HEK293T (cell line): ENCODE measurements around the gene TSPAN14.

Source experiments
- CTCF ChIA-PET: fragments of 350-600 bp; formaldehyde crosslinking; extraction: SDS; loops from one replicate; lab custom pipeline; 2021; ENCODE audit warnings: antibody characterized with exemption, inconsistent platforms; lab: Yijun Ruan, JAX
- POLR2A ChIA-PET: fragments of 350-600 bp; formaldehyde crosslinking; extraction: SDS; loops from one replicate; lab custom pipeline; 2020; ENCODE audit warnings: antibody characterized with exemption, inconsistent platforms; lab: Yijun Ruan, JAX
- DNase-seq: peaks from one replicate; pipeline ENCODE4 v3.0.0; 2012; ENCODE audit warnings: mixed read lengths; ENCODE audit errors: extremely low spot score
- ARNT ChIP-seq: fragments of 450-650 bp; IDR thresholded peaks from 2 replicates; pipeline ENCODE4 v1.6.1; 2017; ENCODE audit warnings: mild to moderate bottlenecking
- BHLHE40 ChIP-seq: fragments of 450-650 bp; IDR thresholded peaks from 2 replicates; pipeline ENCODE4 v1.6.1; 2016; ENCODE audit warnings: mild to moderate bottlenecking, moderate library complexity, borderline replicate concordance
- CTBP1 ChIP-seq: fragments of 450-650 bp; IDR thresholded peaks from 2 replicates; pipeline ENCODE4 v1.6.1; 2016; ENCODE audit warnings: borderline replicate concordance
- ELF4 ChIP-seq: fragments of 450-650 bp; IDR thresholded peaks from 2 replicates; pipeline ENCODE4 v1.6.1; 2017; ENCODE audit warnings: antibody characterized with exemption
- FOXA1 ChIP-seq: fragments of 450-650 bp; IDR thresholded peaks from 2 replicates; pipeline ENCODE4 v1.6.1; 2016; ENCODE audit warnings: mild to moderate bottlenecking
- FOXK2 ChIP-seq: fragments of 450-650 bp; IDR thresholded peaks from 2 replicates; pipeline ENCODE4 v1.6.1; 2016; ENCODE audit warnings: mild to moderate bottlenecking
- FOXM1 ChIP-seq: fragments of 450-650 bp; IDR thresholded peaks from 2 replicates; pipeline ENCODE4 v1.6.1; 2017; ENCODE audit warnings: mild to moderate bottlenecking, borderline replicate concordance
- HDGF ChIP-seq: fragments of 450-650 bp; IDR thresholded peaks from 2 replicates; pipeline ENCODE4 v1.6.1; 2017; ENCODE audit warnings: antibody characterized with exemption, borderline replicate concordance
- L3MBTL2 ChIP-seq: fragments of 450-650 bp; conservative IDR thresholded peaks from 2 replicates; pipeline ENCODE4 v1.6.1; 2016; ENCODE audit warnings: mild to moderate bottlenecking
- LEF1 ChIP-seq: fragments of 450-650 bp; IDR thresholded peaks from 2 replicates; pipeline ENCODE4 v1.6.1; 2017; ENCODE audit warnings: mild to moderate bottlenecking, borderline replicate concordance
- NFRKB ChIP-seq: fragments of 450-650 bp; IDR thresholded peaks from 2 replicates; pipeline ENCODE4 v1.6.1; 2016; ENCODE audit warnings: mild to moderate bottlenecking, moderate library complexity
- PKNOX1 ChIP-seq: fragments of 450-650 bp; IDR thresholded peaks from 2 replicates; pipeline ENCODE4 v1.6.1; 2016
- SP1 ChIP-seq: fragments of 450-650 bp; IDR thresholded peaks from 2 replicates; pipeline ENCODE4 v1.6.1; 2017
- SUZ12 ChIP-seq: fragments of 450-650 bp; IDR thresholded peaks from 2 replicates; pipeline ENCODE4 v1.6.1; 2016; ENCODE audit warnings: mild to moderate bottlenecking
- TARDBP ChIP-seq: fragments of 450-650 bp; IDR thresholded peaks from 2 replicates; pipeline ENCODE4 v1.6.1; 2016
- ZNF384 ChIP-seq: fragments of 450-650 bp; IDR thresholded peaks from 2 replicates; pipeline ENCODE4 v1.6.1; 2016

Gene TSPAN14

GRCh38 chr10:80513106-80513505 lies 59.0 kb downstream of the TSPAN14 start:
- ChIA-PET POLR2A (no interaction called here), CTCF (no interaction called here)
- no peak for TF ChIP-seq NFRKB
- no peak for TF ChIP-seq LEF1
- TF ChIP-seq CTBP1: no peak
- no peak for TF ChIP-seq PKNOX1
- no peak for TF ChIP-seq ELF4
- no peak for TF ChIP-seq L3MBTL2
- no peak for TF ChIP-seq FOXM1
- DNase-seq: no peak

DNA sequence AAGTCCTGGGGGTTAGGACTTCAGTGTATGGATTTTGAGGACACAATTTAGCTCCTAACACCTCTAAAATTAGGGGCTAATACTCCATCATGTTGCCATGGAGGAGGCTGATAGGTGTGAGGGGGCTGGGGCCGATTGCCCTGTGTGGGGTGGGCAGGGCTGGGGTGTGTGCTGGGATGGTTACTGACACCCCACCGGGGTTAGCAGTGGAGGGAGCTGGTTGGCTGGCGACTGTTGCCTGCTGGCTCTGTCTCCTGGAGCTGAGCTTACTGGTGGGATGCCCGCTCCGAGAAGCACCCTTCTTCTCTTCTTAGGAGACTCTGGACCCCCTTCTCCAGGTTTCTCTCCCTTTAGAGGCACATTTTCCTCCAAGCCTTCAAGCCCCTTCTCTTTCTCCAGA lies 61.4 kb downstream of the TSPAN14 start:
- ChIA-PET POLR2A (no interaction called here), CTCF (interaction anchor here (2.4 kb wide), 1 partner anchor 10 kb away, joined by 13 read pairs; no protein-coding TSS in a partner anchor)
- no peak for TF ChIP-seq HDGF
- TF ChIP-seq ELF4: no peak
- no peak for TF ChIP-seq NFRKB
- TF ChIP-seq FOXA1: no peak
- no peak for TF ChIP-seq PKNOX1
- no peak for TF ChIP-seq CTBP1
- TF ChIP-seq LEF1: no peak
- no peak for TF ChIP-seq ZNF384
- no peak for TF ChIP-seq FOXK2
- no peak for TF ChIP-seq ARNT
- no peak for TF ChIP-seq L3MBTL2
- TF ChIP-seq TARDBP: no peak
- no peak for TF ChIP-seq BHLHE40
- TF ChIP-seq SUZ12: no peak
- no peak for TF ChIP-seq SP1
- TF ChIP-seq FOXM1: no peak
- DNase-seq: no peak

- no peak for DNase-seq
- TF ChIP-seq CTBP1 (no peak), L3MBTL2 (no peak), HDGF (no peak), LEF1 (no peak), FOXM1 (no peak), FOXA1 (no peak), SP1 (no peak), ZNF384 (no peak), FOXK2 (no peak), TARDBP (no peak), ARNT (no peak), NFRKB (no peak), SUZ12 (no peak), ELF4 (no peak), PKNOX1 (no peak), BHLHE40 (no peak)
- ChIA-PET POLR2A (no interaction called here), CTCF (interaction anchor here (2.4 kb wide), 1 partner anchor 10 kb away, joined by 13 read pairs; no protein-coding TSS in a partner anchor)
Observed at GRCh38 chr10:80515941-80516340, 61.8 kb downstream of the TSPAN14 start.

DNA sequence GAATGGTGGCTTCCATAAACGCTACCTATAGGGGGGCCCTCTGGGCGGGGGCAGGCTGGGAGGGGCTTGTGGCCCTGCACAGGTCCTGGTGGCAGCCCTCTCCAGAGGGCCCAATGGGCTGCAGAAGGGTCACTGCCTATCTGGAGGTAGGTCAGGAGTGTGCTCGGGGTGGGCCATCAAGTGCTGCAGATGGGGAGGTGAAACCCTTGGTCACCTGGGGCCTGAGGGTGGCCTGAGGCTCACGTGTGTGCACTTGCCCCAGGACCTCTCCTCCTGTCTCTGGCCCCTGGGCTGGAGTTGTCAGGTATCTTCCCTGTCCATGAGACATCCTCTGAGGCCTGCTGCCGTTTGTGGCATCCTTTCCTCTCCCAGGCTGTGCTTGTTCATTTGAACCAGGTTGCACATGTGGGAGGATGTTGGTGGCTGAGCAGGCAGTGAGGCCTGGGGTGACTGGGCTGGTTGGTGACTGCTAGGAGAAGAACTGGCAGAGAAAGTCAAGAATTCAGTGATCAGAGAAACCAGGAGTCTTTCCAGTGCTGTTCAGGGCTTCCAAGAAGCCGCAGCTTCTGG lies 62.5 kb downstream of the TSPAN14 start:
- CTCF ChIA-PET: interaction anchor here (2.4 kb wide), 1 partner anchor 11 kb away, joined by 13 read pairs; no protein-coding TSS in a partner anchor
- no peak for DNase-seq

DNA sequence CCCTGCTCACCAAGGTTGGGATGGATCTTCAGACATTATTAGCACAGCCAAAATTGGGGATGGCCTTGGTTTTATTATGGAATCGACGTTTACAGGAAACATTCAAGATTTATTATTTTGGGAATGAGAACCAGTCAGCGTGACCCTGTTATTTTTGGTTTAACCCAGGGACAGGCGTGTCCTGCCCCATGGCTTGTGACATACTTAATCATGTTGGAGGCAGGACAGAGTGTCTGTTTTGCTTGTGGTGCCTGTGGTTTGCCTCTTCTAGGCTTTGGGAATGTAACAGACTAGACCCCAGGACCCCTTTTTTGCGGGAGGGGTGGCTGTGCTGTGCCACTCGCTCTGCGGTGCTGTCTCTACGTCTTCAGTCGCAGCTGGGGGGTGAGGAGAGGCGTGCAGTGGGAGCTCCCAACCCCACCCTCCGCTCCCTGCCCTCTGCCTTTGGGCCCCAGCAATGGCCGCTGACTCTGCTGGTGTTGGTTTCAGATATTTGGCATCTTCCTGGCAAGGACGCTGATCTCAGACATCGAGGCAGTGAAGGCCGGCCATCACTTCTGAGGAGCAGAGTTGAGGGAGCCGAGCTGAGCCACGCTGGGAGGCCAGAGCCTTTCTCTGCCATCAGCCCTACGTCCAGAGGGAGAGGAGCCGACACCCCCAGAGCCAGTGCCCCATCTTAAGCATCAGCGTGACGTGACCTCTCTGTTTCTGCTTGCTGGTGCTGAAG lies 63.5 kb downstream of the TSPAN14 start:
- no peak for TF ChIP-seq CTBP1
- TF ChIP-seq L3MBTL2: no peak
- TF ChIP-seq ZNF384: no peak
- TF ChIP-seq FOXK2: no peak
- TF ChIP-seq TARDBP: no peak
- TF ChIP-seq PKNOX1: no peak
- TF ChIP-seq FOXA1: no peak
- no peak for TF ChIP-seq BHLHE40
- TF ChIP-seq HDGF: no peak
- POLR2A ChIA-PET: no interaction called here
- CTCF ChIA-PET: no interaction called here
- DNase-seq: no peak

More for the DNA sequence above, 62.5 kb downstream of the TSPAN14 start:
- TF ChIP-seq SP1 (no peak), BHLHE40 (no peak), SUZ12 (no peak), NFRKB (no peak), L3MBTL2 (no peak)
- POLR2A ChIA-PET: no interaction called here
